GM18508 (cell line): ENCODE results near the gene FAM76B.

Experiments
- ATAC-seq: cut with Tn5 transposase; IDR thresholded peaks from one replicate; pipeline ENCODE4 v1.9.1; 2021; ENCODE audit warnings: moderate number of reproducible peaks; ENCODE audit not compliant: insufficient read depth, unreplicated experiment

FAM76B gene

GRCh38 chr11:95793116-95793515, 3.5 kb upstream of the FAM76B start:
- ATAC-seq: no peak

GRCh38 chr11:95792700-95793099, 3.1 kb upstream of the FAM76B start:
- ATAC-seq: no peak

- no peak for ATAC-seq
Measured at GRCh38 chr11:95792200-95792599, 2.6 kb upstream of the FAM76B start.

GRCh38 chr11:95791709-95792033, 2.1 kb upstream of the FAM76B start:
- no peak for ATAC-seq

- ATAC-seq: no peak
Measured at GRCh38 chr11:95790933-95791708, 1.5 kb upstream of the FAM76B start.

GRCh38 chr11:95790123-95790932, 746 bp upstream of the FAM76B start, which contains the start of gene CEP57:
Gene CEP57 (plus strand): TSS chr11:95790498. CDS start chr11:95790699, 201 bp downstream.
- peak; percentile 58 for ATAC-seq

GRCh38 chr11:95788921-95789505, 569 bp downstream of the FAM76B start:
- peak; percentile 0 for ATAC-seq

GRCh38 chr11:95780544-95780943, 9.0 kb downstream of the FAM76B start:
- no peak for ATAC-seq

- no peak for ATAC-seq
Measured at GRCh38 chr11:95778699-95779098, 10.9 kb downstream of the FAM76B start.

GRCh38 chr11:95776859-95777258, 12.7 kb downstream of the FAM76B start:
- no peak for ATAC-seq

GRCh38 chr11:95768521-95768920, 21.1 kb downstream of the FAM76B start:
- ATAC-seq: no peak

- no peak for ATAC-seq
Measured at GRCh38 chr11:95767498-95767897, 22.1 kb downstream of the FAM76B start.

GRCh38 chr11:95766701-95767100, 22.9 kb downstream of the FAM76B start:
- ATAC-seq: no peak

- no peak for ATAC-seq
Measured at GRCh38 chr11:95764267-95764898, 25.2 kb downstream of the FAM76B start.

- ATAC-seq: no peak
Measured at GRCh38 chr11:95762534-95762933, 27.0 kb downstream of the FAM76B start.

- no peak for ATAC-seq
Measured at GRCh38 chr11:95760941-95761340, 28.6 kb downstream of the FAM76B start.

GRCh38 chr11:95751515-95751914, 38.1 kb downstream of the FAM76B start:
- no peak for ATAC-seq

- ATAC-seq: no peak
Measured at GRCh38 chr11:95750101-95750500, 39.5 kb downstream of the FAM76B start.

GRCh38 chr11:95739108-95739938, 50.3 kb downstream of the FAM76B start:
- ATAC-seq: no peak

GRCh38 chr11:95736809-95737208, 52.8 kb downstream of the FAM76B start:
- ATAC-seq: no peak
